Stomach (tissue), 9 donors: Measurements from ENCODE around the gene LSR. TPM values are rescaled to one million over a fixed set of nuclear protein-coding genes. Genes with fewer than 3 reads are reported as not detected.

Experiments
- DNase-seq, 2 donors: peaks; one replicate each; pipeline versions ENCODE4 v3.0.0 to v3.0.0-alpha.2; 2013 to 2019
- H3K27ac ChIP-seq, 5 donors: fragments of 200-600 bp in 4 of 5; sonication (generic) in 4 of 5; one replicate each; pipeline ENCODE4 v1.5.1; 2013 to 2019; ENCODE audit warnings: mild to moderate bottlenecking in 1 of 5, moderate library complexity in 1 of 5
- H3K27me3 ChIP-seq, 3 donors: fragments of 200-600 bp; sonication (generic); one replicate each; pipeline ENCODE4 v1.5.1; 2017 to 2019; ENCODE audit warnings: mixed run types in 1 of 3
- H3K36me3 ChIP-seq, 4 donors: fragments of 200-600 bp; sonication (generic); 1 replicate in 3 of 4; 2 replicates in 1 of 4; pipeline ENCODE4 v1.5.1; 2016 to 2019
- H3K4me1 ChIP-seq, 4 donors: fragments of 200-600 bp; sonication (generic); one replicate each; pipeline ENCODE4 v1.5.1; 2016 to 2019
- H3K4me3 ChIP-seq, 4 donors: fragments of 200-600 bp; sonication (generic) in 3 of 4; one replicate each; pipeline ENCODE4 v1.5.1; 2016 to 2019; ENCODE audit warnings: mild to moderate bottlenecking in 1 of 4
- H3K9me3 ChIP-seq, 4 donors: fragments of 200-600 bp; sonication (generic); one replicate each; pipeline ENCODE4 v1.5.1; 2016 to 2019
- EP300 ChIP-seq: sonication (generic); formaldehyde crosslinking; IDR thresholded peaks from one replicate; pipeline ENCODE4 v1.6.1; 2017; ENCODE audit warnings: antibody characterized with exemption
- POLR2A ChIP-seq, 4 donors: fragments of 450-650 bp; IDR thresholded peaks; one replicate each; pipeline ENCODE4 v1.6.1; 2016; ENCODE audit warnings: antibody characterized with exemption in 4 of 4, control low read depth in 2 of 4, mild to moderate bottlenecking in 1 of 4, moderate library complexity in 1 of 4
- POLR2AphosphoS5 ChIP-seq, 3 donors: sonication (generic); formaldehyde crosslinking; IDR thresholded peaks; one replicate each; pipeline ENCODE4 v1.6.1; 2016; ENCODE audit warnings: antibody characterized with exemption in 3 of 3
- WGBS, 5 donors: extraction: QIAGEN DNeasy Blood & Tissue Kit in 3 of 5; methylation state at CpG; one replicate each; pipeline versions ENCODE4 v1.1.5 to v1.1.7; 2013 to 2018; 5-methylcytosine and 5-hydroxymethylcytosine counted together
- intact Hi-C: fragments of 100-400 bp; cut with DNase I; formaldehyde crosslinking; loops from one replicate; pipeline ENCODE4 v1.15.1; 2023; ENCODE audit warnings: low total_unique reads
- polyA plus RNA-seq, 3 donors: library from polyadenylated mRNA; stranded (reverse); fragments of 200-250 nt; gene quantifications; one replicate each; pipeline ENCODE4 v1.2.3, GENCODE V29; 2013
- total RNA-seq, 5 donors: library from RNA; depleted of rRNA; stranded (reverse); fragments of >200 nt; gene quantifications; one replicate each; pipeline versions ENCODE4 v1.1.0 to v1.2.3, GENCODE V29; 2014 to 2016
- TF ChIP-seq, protein P1 (sequence below), 7 experiments: fragments of 450-650 bp in 4 of 7; fragments of 200-600 bp in 3 of 7; sonication (generic) in 3 of 7; IDR thresholded peaks; one replicate each; pipeline ENCODE4 v1.5.1; 2016 to 2019; ENCODE audit warnings: antibody characterized with exemption in 7 of 7, control low read depth in 2 of 7, mild to moderate bottlenecking in 1 of 7
- donor health status: healthy with polysubstance abuse.
- donor health status: Bipolar disorder and iron deficiency.
- donor health status: healthy.

LSR gene
- total and polyA plus RNA-seq, 8 donors = 17.9 to 174 (median 78.6) TPM

DNA sequence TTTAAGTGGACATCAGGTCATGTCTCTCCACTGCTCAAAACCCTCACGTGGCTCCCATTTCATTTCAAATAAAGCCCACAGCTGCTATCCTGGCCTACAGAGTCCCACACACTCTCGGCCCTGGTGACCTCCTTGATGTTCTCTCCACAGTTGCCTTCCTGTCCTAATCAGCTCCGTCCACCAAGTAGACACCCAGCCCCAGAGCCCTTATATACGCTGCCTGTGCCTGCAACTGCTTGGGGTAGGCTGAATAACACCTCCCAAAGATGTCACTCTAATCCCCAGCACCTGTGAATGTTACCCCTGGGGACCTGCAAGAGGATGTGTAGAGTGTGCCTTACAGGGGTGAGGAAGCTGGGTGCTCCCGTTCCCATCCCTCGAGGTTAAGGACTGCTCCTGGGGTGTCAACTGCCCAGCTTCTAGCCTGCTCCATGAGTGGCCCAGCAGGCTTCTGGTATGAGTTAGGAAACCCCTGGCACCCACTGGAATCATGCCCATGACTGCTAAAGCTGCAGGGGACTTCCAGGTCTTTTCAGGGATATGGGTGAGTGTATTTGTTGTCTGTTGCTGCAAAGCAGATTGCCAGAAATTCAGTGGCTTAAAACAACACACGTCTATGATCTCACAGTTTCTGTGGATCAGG is 26.3 kb upstream of the LSR start:
- intact Hi-C loops = no loop called here
- H3K4me3 ChIP-seq = no peak overlapping the region
- no peak for DNase-seq
- peaks cover 0 to 10% (median 0%) of the 10 kb centered on the region in 3 donors for H3K27me3 ChIP-seq
- WGBS, 5 donors = 78 to 92% (median 83%) methylated on average over 6 to 7 of the region's 7 CpGs
- TF ChIP-seq, protein P1, sequence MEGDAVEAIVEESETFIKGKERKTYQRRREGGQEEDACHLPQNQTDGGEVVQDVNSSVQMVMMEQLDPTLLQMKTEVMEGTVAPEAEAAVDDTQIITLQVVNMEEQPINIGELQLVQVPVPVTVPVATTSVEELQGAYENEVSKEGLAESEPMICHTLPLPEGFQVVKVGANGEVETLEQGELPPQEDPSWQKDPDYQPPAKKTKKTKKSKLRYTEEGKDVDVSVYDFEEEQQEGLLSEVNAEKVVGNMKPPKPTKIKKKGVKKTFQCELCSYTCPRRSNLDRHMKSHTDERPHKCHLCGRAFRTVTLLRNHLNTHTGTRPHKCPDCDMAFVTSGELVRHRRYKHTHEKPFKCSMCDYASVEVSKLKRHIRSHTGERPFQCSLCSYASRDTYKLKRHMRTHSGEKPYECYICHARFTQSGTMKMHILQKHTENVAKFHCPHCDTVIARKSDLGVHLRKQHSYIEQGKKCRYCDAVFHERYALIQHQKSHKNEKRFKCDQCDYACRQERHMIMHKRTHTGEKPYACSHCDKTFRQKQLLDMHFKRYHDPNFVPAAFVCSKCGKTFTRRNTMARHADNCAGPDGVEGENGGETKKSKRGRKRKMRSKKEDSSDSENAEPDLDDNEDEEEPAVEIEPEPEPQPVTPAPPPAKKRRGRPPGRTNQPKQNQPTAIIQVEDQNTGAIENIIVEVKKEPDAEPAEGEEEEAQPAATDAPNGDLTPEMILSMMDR (IDR thresholded peaks at IDR 0.05) = no peak
- no peak for TF ChIP-seq POLR2A (IDR thresholded peaks at IDR 0.05)
- TF ChIP-seq POLR2AphosphoS5 (IDR thresholded peaks at IDR 0.05) = no peak
- no peak for TF ChIP-seq EP300
- H3K4me1 ChIP-seq = peaks cover 5 to 30% (median 19%) of the 10 kb centered on the region in 4 donors
- H3K27ac ChIP-seq = no peak overlapping the region
- H3K9me3 ChIP-seq = peaks cover 0 to 9% (median 2%) of the 10 kb centered on the region in 4 donors
- no peaks in the 10 kb centered on the region for H3K36me3 ChIP-seq

DNA sequence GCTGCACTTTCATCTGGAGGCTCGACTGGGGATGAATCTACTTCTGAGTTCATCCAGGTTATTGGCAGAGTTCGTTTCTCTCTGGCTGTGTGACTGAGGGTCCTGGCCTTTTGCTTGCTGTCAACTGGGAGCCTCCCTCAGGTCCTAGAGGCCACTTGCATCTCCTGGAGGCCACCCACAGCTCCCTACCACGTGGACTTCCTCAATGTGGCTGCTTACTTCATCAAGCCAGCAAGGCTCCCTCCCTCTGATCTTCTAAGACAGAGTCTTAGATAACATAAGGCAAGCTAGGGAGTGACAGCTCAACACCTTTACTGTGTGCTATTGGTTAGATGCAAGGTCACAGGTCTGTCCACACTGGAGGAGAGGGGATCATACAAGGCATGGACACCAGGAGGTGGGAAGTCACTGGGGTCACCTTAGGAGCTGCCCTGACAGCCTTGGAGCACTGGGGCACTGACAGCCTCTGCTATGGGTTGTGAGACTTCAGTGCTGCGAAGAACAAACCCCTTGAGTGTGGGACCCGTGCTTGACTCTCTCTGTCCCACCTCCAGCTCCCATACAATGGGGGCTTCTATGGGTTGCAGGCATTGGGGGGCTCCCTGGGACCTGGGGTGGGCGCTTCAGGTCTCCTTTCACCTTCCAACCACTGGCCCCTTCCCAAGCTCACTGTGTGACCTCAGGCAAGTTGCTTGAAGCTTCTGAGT is 25.6 kb upstream of the LSR start:
- Histone ChIP-seq H3K4me1 (peaks cover 5 to 30% (median 19%) of the 10 kb centered on the region in 4 donors), H3K9me3 (peaks cover 0 to 9% (median 2%) of the 10 kb centered on the region in 4 donors), H3K27ac (no peak overlapping the region), H3K27me3 (peaks cover 0 to 10% (median 0%) of the 10 kb centered on the region in 3 donors), H3K36me3 (no peaks in the 10 kb centered on the region), H3K4me3 (no peak overlapping the region)
- no peak for DNase-seq
- 57 to 73% (median 68%) methylated on average over 5 to 6 of the region's 6 CpGs for WGBS, 5 donors
- TF ChIP-seq POLR2AphosphoS5 (IDR thresholded peaks at IDR 0.05) (no peak), POLR2A (IDR thresholded peaks at IDR 0.05) (no peak), EP300 (no peak)
- TF ChIP-seq, protein P1 (IDR thresholded peaks at IDR 0.05) = no peak
- intact Hi-C loops = no loop called here

DNA sequence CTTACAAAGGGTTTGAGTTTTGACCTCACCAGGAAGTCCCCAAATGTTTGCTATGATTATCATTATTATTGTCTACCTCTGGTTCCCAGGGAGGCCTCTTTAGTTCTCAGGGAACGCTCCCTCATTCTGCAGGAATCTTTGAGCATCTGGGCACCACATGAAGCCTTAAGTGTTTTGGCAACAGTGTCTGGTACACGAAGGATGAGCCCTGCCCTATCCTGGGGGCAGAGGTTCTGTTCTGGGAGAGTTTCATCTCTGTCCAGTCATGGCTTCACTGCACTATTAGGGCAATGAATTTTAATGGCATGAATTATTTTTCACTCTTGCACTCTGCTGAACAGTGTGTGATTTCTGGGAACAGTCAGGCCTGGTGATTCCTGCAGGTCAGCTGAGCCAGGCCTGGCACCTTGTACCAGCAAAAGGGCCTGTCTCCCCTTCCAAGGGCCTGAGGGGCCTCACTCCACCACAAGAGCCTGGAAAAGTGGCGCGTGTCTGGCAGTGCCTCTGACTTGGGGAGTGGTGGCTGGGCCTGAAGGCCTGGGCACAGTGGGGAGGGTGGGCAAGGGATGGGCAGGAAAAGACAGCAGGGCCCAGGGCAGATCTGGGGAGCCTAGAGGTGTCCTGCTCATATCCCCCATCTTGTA is 24.8 kb upstream of the LSR start:
- WGBS, 5 donors = 69 to 82% (median 75%) methylated on average over 4 of the region's 4 CpGs
- Histone ChIP-seq H3K36me3 (no peaks in the 10 kb centered on the region), H3K9me3 (peaks cover 0 to 8% (median 2%) of the 10 kb centered on the region in 4 donors), H3K27ac (no peak overlapping the region), H3K4me3 (no peak overlapping the region), H3K27me3 (peaks cover 0 to 10% (median 0%) of the 10 kb centered on the region in 3 donors), H3K4me1 (peaks cover 5 to 30% (median 19%) of the 10 kb centered on the region in 4 donors)
- TF ChIP-seq EP300 (no peak), POLR2AphosphoS5 (IDR thresholded peaks at IDR 0.05) (no peak), POLR2A (IDR thresholded peaks at IDR 0.05) (no peak)
- TF ChIP-seq, protein P1 (IDR thresholded peaks at IDR 0.05) = no peak
- DNase-seq = no peak
- intact Hi-C loops = no loop called here
